ENCODE measurements around the gene DLG2. TPM values are rescaled to one million over a fixed set of nuclear protein-coding genes. Genes with fewer than 3 reads are reported as not detected.

The DLG2 gene
- total RNA-seq, 1 donor from 2014 or later: 13.7 TPM

DNA sequence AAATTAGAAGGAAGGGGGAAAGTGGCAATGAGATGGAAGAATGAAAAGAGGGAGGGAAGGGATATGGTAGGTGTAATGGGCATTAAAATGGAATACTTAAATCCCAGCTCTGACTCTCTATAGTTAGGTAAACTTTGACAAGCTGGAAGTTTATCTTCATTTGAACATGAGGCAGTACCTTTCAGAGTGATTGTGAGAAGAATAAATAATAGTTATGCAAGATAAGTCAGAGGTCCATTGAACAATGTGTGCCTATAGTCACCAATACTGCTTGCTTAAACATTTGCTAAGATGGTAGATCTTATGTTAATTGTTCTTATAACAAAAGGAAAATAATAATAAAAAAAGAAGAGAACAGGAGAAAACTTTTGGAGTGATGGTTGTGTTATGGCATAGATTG is 1795.2 kb downstream of the DLG2 start:
- no peak for DNase-seq

DNA sequence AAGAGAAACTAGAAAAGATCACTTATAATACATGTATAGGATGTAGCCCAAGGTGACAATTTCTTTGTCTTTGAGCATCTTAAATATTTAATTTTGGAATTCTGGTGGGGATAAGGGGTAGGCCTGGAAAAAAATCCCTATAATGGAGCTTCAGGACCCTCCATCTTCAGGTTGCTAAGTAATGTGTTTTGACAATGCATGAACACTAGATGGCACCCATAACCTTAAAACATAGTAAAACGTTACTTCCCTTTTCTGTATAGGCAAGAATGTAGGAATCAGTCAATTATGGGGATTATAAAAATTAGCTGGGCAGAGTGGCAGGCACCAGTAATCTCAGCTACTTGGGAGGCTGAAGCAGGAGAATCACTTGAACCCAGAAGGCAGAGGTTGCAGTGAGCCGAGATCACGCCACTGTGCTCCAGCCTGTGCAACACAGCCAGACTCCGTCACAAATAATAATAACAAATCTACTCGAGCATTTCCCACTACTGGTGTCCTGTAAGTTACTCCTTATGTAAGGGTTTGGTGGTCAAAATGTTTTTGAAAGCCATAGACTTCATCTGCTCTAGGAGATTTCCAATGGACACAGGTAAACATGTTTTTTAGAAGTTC is 1799.1 kb downstream of the DLG2 start:
- DNase-seq: no peak

DNA sequence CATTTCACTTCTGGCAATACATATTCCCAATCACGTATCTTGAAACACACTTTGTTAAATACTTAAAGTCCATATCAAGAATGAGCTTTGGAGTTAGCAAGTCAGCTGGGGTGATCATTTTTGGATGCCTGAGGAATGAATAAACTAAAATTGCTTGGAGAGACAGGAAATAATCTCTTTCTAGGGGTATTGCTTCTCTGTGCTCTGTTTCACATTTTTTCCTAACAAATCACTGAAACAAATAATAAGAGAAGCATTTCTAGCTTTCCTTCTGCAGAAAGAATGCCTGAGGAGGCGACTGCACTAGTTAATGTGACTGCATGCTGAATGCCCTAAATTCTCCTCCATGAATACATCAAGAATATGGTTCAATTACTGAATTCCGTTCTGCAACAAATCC is 1799.6 kb downstream of the DLG2 start:
- DNase-seq: no peak

DNA sequence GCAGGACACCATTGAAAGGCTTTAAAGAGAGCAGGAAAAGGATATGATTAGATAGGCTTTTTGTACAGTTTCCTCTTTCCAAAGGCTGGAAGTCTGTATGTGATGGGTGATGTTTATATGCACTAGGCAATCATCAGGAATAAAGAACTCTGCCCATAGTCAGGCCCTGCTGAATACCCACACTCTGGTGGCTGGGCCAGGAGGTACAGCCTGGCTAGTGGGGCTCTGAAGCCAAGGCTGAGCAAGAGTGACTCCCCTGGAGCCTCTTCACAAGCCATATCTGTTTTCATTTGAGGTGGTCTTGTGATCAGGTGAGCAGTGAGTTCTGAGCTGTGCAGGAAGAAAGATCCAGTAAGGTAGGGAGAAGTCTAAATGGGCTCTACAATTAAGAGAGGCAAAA is 1801.1 kb downstream of the DLG2 start:
- no peak for DNase-seq

DNA sequence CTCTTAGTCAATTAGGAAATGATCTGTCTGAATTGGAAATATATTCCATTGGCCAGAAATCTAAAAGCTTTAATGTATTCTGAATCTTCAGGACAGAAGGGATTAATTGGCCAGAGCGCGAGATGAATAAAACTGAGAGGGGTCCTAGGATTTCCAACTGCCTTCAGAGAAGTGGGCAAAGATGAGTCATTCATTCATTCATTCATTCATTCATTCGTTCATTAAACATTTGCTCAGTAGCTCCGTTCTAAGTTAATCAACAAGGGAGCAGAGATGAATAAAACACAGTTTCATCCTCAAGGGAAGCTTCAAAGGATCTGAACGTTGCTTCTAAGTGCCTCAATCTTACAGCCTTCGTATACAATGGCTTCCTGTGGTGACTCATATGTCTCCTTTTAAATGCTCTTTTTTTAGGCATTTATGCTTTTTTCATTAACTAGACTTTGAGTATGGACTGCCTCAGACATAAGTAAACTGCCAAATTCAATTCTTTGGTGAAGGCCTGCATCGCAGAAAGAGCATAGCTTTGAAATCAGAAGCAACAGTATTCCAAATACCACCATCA is 1803.6 kb downstream of the DLG2 start:
- DNase-seq: no peak

DNA sequence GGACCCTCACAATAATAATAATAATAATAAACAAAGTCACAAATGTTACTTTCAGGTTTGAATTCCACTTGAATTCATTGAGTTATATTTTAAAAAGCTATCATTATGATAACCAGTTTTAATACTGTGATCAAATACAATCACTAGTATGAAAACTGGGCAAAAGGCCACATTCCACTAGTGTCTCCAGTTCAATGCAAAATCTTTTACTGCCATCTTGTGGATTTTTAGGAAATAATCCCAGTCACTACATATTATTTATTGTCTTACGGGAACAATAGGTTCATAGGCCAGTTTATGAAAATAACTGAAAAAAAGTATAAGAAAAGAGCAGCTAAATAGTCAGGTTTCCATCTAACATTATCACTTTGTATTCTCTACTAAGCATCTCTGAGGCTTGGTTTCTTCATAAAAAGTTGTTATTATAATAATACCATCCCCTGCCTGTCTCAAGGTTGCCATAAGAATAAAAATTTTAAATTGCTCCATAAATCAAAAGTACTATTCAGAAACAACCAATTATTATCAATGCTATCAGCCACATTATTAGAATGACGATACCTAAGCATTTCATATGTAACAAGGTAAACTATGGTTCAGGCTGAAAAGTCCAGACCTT is 1807.1 kb downstream of the DLG2 start:
- DNase-seq: peak; percentile 78

DNA sequence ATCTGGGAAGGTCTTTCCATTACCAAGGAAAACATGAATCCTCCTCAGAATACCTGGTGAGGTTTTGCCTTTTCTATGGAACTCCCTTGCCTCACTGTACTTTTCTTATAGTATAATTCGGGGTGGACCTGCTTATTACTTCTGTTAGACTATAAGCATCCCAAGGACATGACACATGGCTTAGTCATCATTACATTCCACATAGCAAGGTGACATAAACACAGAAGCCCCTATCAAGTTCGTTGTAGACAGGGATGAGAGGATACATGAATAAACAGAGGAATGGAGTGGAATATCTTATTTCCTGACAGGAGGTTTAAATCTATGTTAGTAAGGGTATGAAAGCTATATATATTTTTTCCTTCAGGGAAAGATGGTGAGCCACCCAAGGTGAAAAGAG is 1808.8 kb downstream of the DLG2 start:
- no peak for DNase-seq

DNA sequence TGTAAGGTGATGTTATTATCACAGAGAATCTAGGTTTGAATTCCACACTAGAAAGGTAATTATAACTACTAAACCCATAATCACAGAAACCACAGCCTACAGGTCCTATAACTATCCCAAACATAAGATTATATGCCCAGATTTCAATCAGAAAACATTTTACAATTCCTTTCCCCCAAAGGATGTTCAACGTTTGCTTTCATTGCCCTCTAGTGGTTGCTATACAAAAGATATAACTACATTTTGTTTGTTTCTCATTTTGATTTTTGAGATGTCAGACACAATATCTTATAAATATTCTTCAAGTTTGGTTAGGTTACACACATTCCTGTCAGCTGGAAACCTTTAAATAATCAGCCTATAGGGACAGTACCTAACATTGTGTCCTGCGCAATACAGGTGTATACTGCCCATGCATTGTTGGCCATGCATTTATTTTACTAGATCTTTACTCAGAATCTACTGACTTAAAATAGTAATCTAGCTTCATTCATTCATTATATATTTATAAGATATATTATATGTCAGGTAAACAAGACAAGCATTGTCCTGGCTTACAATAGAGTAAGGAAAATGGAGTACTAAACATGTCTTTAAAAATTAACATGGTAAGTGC is 1810.5 kb downstream of the DLG2 start:
- peak; percentile 8 for DNase-seq

DNA sequence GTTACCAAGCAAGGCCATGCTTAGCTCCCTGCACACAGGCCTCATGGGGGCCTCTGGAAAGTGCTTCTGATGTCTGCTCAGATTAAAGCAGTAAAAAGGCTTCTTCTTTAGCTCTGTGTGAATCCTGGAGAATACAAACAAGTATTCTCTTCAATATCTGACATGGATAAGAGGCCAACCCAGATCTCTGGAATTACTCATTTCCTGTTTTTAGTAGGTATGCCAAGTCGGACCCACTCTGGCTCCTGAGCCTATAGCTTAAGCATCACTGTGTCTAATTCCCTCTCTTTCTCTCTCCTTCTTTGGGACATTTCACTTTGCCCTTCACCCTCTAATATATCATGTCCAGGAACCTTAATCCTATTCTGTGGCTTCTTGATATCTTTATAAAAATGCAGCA is 1811.4 kb downstream of the DLG2 start:
- no peak for DNase-seq

DNA sequence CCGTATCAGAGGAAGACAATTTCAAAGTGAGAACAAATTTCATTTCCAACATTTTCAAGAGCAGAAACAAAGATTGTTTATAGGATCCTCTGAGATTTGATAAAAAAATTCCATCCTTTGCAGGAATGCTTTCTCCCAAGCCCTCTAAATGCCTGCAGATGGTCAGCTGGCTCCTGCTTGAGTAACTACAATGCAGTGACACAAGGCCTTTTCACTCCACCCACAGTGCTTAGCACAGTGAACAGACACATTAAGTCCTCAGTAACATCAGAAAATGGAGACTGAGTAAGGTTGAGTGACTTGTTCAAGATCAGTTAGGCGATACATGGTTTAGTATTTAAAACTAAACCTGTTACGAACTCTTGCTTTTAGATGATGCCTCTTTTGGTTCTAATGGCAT is 1813.8 kb downstream of the DLG2 start:
- no peak for DNase-seq

DNA sequence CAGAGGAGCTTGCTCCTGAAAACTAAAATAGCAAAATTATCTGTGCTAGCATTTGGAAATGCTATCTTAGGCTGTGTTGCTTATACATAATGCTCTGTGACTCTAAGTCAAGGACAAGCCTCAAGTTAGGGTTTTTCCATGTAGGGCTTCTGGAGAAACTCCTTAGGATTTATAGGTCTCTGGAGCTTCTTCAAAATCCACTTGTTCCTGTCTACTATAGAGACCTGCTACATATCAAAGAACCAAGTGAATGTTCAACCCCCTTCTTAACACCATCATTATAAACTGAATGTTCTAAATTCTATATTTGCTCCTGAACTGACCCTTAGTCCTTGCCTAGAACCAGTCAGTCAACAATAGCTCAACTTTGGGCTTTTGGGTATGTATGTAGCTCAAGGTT is 1817.9 kb downstream of the DLG2 start:
- DNase-seq: no peak

DNA sequence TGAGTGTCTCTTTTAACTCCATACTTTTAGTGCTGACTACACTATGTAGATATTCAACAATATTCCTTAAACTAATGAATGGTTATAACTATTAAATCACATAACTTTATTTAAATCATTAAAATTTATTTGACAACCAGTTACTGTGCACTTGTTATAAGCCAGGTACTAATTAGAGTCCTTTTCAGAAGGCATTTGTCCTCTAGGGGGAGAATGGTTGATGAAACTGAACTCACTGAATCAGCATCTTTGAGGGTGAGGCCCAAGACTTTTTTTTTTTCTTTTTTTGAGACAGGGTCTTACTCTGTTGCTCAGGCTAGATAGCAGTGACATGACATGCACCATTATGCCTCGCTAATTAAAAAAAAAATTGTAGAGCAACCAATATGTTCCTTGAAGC is 1825.3 kb downstream of the DLG2 start:
- no peak for DNase-seq

DNA sequence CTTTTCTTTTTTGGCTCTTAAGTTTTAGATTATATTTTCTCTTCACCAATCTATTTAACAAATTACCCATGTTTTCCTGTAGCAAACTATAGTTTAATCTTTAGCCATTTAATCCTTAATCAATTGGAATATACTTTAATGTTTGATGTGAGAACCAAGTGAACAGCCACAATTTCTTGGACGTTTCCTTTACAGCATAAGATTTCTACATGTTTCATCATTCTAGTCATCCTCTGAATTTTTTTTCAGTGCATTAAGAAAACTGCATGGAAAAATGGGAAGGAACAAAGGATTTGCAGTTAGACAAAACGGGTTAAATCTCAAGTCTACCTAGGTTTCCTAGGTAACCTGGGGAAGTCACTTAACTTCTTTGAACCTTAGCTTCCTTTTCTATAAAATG is 1833.8 kb downstream of the DLG2 start:
- no peak for DNase-seq

DNA sequence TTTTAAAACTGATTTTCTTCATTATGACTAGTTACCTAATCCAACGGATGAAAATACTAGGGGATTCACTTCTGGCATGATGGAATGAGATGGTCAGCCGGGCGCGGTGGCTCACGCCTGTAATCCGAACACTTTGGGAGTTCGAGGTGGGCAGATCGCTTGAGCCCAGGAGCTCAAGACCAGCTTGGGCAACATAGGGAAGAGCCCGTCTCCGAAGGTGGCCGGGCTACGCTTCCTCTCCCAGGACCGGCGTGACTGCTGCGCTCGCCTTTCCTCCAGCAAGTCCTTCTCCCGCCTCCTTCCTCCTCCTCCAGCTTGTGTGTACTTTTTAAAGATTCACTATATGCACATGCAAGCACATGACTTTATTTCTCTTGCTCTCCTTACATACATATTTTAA is 1835.6 kb downstream of the DLG2 start:
- DNase-seq: no peak

DNA sequence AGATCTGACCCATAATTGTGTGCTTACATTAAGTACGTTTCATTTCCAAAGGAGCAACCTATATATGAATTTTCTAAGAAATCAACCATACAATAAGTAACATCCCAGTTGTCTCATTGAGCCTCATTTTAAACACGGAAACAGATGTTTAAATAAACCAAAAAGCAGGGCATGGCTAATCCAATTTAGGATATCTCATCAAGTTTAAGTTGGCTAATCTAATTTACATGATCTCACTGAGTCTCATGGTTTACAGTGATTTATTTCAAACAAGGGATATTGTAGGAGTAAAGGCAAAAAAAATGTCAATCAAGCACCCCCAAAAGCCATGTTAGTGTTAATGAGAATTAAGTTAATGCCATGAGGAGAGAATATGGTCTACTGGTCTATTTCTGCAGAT is 1841.2 kb downstream of the DLG2 start:
- DNase-seq: no peak

DNA sequence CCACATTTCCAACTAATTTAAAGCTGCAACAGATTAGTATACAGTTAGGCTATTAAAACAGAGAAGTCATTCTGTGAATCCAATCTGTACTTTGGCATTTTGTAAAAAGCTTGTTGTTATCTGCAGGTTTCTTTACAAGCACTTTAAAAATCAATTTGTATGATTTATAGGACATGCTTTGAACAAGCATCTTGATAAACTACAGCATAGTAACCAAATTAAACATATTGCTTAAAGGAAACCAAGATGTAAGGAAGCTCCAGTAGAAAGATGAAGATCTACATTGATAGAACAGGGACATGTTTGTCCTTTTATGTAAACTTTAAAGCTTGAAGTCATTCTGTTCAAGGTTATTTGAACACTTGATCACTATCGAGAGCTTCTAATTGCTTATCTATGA is 1842.7 kb downstream of the DLG2 start:
- DNase-seq: no peak

DNA sequence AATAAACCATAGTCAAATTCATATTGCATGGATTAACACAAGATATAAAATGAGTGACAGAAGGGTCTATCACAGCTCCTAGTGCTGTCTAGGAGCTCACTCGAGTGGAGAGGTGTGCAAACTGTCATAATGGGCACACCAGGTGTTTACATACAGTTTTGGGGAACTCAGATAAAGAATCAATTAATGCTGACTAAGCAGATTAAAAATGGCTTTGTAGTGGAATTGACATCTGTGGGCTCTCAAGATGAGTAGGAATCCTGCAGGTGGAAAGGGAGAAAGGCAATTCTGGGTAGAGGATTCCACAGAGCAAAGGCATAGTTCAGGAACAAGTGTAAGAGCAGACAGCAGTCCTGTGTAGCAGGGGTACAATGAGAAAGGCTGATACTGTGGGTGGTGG is 1844.8 kb downstream of the DLG2 start:
- no peak for DNase-seq

DNA sequence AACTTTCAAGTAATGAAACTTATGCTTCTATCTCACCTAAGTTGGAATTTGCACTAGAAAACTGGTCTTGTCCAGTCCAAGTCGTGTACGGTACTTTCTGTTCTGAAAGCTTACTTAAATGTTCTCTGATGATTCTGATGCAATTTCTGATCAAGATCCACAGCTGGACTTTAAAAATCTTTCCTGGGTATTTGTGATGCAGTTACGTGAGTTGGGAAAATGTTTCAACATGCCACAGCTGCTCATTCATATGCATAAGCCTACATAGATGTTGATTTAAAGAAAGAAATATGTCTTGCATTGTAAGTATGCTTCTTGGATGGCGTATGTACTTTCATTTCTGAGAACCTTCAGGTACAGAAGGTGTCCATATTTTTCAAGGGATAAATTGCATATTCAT is 1847.3 kb downstream of the DLG2 start:
- no peak for DNase-seq

DNA sequence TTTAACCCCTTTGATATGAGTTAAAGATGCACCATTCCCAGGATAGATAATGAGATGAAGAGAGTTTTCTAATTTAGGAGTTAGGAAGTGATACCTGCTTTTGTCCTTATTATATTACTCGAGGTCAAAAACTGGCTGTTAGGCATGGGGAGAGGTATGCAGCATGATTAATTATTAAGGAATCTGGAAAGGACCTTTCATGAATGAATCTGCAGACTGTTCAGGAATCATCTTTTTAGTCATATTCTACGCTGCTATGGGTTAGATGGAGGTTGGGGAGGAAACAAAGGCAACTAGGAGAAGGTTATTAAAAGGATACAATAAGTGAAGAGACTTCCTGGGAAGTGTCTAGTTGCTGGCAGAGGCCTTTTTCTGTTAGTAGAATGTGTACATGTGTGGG is 1848.5 kb downstream of the DLG2 start:
- DNase-seq: no peak

DNA sequence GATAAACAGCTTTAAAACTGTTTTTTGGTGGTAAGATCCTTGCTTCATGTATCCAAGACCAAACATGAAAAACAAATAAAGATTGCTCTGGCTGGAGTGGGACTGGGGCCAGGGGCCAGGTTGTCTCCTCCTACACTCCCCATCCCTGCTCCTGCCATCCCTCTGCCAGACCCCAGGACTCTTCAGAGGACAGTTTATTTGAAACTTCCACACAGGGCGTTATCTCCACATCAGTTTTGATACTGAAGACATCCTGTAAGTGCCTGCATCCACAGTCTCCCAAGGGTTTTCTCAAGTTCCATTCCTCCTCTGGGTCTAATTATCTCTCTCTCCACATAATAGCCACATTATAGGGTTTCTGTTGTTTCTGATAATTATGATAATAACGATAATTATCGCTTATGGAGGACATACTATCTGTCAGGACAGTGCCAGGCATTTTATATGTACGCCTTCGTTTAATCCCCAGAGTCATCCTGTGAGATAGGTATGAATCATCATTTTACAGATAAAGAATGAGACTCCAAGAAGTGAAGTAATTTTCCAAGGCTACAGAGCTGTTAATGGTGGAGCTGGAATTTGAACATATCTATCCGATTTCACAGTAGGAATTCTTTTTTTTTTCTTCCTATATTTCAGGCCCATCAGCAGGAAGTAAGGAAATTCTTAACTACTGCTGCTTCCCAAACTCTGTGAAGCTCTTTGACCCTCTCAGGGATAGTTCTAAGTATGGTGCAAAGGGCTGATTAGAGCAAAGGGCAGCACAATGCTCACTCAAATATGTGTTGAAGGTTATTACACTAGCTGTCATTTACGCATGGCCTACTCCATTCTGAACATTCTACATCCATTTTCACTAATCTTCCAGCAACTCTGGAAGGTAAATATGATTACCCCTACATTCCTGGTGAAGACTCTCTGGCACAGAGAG is 1852.9 kb downstream of the DLG2 start:
- no peak for DNase-seq

DNA sequence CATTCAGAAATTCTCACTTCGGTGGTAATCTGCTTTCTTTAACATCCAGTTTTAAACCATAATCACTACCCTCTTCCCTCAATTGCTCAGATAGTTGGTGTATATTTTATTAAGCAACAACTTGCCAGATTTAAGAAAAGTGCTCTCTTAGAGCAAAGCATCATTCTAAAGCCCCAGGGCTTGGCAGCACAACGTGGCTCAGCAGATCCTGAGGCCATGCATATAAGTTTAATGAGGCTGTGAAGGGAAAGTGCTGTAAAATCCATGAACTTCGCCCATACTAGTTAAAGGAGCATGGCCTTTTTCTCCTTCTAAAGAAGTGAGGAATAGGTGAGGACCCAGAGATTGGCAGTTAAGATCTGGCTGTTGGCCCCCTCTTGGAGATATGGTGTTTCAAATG is 1858.7 kb downstream of the DLG2 start:
- no peak for DNase-seq

DNA sequence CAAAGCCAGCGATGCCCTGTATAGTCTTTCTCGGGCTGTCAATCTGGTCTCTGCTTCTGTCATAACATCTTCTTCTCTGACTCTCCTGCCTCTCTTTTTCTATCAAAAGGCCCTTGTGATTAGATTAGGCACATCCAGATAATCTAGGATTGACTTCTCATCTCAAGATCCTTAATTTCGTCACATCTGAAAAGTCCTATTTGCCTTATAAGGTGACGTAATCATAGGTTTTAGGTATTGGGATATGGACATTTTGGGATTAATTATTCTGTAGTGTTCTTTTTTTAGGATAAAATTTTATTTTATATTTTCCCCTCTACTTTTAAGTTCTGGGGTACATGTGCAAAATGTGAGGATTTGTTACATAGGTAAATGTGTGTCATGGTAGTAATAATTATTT is 1860.2 kb downstream of the DLG2 start:
- DNase-seq: no peak

DNA sequence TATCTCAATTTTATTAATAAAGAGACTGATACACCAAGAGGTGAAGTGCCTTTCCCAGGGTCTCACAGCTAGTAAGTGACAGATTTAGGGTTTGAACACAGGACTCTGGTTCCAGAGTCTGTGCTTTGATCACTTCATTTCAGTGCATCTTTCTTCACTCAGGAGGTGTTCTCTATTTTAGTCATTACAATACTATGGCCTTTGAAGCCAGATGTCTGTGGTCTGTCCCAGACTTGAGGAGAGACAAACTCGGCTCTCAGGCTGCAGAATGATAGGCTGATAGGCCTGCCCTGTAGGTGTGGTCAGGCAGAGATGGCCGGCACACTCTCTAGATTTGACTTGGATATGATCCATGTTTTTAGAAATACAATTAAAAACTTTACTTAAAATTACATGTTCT is 1862.5 kb downstream of the DLG2 start:
- DNase-seq: no peak
